Stimulated activated CD4-positive, alpha-beta T cell treated with anti-CD3 and anti-CD28 coated beads, Interleukin-2, amount 100 ng/mL, for 4 hours (primary cell): Measurements from ENCODE around the gene SLC6A6.

Experiments used
- DNase-seq: peaks from one replicate; pipeline ENCODE4 v3.0.0-alpha.2; 2020; ENCODE audit warnings: low read depth

SLC6A6 gene

DNA sequence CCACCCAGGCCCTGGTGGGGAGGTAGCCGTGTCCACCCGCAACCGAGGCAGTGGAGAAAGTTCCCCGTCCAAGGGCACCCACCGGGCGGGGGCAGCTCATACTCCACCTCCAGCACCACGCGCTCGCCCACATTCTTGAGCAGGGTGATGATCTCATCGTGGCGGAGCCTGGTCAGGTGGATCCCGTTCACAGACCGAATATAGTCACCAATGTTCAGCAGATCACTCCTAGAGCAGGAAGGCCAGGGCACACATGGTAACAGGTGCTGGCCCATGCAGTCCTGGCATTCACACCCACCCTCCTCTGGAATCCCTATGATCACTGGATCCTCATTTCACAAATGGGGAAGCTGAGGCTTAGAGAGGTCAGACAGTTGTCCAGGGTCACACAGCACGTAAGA lies 121.9 kb downstream of the SLC6A6 start:
- no peak for DNase-seq

DNA sequence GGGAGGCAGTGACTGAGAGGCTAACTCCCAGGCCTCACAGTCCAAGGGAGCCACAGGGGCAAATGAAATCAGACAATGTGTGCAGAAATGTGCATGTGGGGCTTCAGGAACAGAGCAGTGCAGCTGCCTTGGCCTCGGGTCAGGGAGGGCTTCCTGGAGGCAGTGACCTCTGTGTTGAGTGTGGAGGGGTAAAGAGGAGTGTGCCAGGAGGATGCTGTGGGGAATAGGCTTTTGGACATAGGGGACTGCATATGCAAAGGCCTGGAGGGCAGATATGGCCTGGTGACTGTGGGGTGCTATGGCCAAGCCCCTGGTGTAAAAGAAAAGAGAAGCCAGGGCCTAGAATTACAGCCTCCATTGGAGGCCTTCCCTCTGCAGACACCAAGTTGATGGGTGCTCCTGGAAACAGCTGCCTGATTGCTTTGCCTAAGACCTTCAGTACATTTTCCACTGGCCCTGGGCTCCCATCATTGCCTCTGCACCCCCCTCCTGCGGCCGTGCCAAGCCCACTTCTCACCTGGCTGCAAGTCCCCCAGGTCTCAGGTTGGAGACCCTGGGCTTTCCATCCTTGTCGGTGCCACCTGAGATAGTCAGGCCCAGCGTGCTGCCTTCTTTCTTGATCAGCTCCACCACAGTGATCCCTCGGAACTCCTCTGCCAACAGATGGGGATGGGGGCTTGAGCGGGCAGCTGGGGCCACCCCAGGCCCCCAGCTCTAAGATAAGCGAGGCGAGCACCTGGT lies 122.7 kb downstream of the SLC6A6 start:
- DNase-seq, result no peak

DNA sequence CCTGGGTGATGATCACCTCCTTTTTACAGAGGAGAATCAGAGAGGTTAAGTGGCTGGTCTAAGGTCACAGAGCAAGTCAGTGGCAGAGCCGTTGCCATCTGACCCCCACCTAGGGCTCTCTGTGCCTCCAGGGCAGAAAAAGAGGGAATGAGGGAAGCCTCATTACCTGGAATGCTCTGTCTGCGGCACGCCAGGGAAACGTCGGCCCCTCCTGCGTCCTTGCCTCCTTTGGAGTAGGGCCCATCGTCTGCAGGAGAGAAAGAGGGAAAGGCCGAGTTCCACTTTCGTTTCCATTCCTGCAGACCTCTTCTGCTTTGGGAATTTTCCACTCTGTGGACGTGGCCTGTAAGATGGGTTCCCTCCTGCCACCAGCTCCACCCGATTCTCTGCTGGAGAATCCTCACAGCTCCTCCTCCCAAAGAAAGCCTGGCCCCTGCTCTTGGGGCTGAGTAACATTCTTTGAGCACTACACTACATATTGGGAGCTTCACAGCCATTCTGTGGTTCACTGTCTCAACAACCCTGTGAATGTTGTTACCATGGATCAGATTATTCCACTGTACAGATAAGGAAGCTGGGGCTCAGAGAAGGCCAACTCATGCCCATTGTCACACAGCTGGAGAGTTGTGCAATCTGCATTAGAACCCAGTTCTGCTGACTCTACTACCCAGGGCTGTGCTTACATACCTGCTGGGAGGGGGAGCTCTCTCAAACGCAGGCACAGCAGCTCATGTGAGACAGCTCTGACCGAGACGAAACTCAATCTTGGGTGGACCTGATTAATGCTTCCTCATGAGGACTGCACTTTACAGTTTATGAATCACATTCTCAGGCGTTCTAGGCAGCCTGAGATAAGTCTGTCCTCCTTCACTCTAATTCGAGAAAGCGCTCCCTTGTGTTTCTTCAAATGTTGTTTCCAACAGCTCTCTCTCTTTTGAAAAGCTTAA lies 123.6 kb downstream of the SLC6A6 start:
- no peak for DNase-seq

DNA sequence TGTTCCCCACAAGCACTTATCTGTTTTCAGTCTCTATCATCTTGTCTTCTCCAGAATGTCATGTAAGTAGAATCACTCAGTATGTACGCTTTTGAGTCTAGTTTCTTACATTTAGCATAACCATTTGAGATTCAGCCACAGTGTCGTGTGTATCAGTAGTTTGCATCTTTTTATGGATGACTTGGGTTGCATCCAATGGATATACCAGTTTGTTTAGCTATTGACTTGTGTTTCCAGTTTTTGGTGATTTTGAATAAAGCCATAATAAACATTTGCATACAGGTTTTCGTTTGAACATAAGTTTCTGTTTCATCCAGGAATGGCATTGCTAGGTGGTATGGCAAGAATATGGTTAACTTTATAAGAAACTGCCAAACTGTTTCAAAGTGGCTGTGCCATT lies 125.7 kb downstream of the SLC6A6 start:
- no peak for DNase-seq

DNA sequence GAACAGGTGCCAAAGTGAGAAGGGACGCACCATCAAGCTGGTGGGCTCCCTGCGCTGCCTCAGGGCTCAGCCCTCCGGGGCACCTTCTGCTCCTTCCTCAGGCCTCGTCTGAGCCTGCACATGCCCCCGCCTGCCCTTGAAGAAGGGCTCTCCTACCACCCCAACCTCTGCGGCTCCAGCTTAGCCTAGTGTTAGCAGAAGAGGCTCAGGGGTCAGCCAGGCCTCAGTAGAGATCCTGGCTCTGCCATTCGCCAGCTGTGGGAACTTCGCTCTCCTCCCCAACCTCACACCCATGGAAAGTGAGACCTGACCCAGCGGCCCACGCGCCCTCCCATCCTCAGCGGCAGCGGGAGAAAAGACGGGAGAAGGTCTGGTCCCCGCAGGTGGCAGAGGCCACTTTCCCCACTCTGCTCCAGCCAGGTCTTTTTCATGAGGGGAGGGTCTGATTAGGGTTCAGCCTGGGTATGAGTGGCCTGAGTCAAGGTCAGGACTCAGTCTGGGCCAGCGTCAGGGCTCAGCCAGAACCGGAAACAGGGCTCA lies 129.5 kb downstream of the SLC6A6 start:
- no peak for DNase-seq

DNA sequence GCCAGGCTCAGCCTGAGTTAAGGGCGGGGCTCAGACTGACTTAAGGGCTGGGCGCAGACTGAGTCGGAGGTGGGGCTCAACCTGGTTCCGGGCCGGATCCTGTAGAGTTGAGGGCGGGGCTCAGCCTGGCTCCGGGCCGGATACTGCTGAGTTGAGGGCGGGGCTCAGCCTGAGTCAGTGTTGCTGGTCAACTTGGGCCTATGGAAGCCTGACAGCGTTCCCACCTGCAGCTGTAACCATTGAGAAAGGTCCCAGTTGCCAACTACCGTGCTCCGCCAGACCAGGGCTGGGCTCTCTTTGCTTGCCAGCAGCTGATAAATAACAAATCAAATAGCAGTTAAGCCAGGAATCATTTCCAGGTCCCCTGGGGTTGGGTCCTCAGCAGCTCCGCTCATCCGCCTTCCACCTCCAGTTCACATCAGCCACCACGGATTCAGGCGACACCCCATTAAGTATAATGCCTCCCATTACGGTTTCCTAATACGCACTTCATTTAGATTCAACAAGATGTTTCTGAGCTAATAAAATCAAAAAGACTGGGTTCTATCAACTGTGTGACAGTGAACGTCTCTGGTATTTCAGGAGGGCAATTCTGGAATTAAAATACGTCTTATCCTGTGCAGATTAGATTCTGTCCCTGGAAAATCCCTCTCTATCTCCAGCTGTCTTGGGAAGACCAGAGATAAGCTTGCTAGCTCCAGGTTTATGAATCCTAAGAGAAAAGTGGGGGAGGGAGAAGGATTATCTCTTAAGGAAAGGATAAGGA lies 130.5 kb downstream of the SLC6A6 start:
- DNase-seq, result no peak

DNA sequence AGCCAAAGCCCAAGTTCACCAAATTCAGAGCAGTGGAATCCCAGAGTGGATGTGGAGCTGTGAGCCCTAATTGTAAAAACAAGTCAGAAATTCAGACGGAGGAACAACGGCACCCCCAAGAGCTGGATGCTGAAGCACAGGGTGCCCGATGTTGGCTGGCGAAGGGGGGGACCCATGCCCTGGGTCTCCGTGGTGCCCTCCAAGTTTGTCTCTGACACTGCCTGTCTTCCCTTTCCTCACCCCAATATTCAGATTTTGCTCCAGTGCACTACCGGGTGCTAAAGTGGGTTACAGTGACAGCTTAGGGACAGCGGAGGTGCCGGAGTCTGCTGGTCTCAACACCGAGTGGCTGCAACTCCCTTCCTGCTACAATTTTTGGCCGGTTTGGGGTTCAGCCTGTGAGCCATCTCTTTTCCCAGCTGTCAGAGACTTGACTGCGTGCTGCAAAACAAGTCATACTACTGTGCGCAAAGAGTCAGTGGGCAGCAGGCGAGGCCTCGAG lies 131.1 kb downstream of the SLC6A6 start:
- DNase-seq, result no peak

DNA sequence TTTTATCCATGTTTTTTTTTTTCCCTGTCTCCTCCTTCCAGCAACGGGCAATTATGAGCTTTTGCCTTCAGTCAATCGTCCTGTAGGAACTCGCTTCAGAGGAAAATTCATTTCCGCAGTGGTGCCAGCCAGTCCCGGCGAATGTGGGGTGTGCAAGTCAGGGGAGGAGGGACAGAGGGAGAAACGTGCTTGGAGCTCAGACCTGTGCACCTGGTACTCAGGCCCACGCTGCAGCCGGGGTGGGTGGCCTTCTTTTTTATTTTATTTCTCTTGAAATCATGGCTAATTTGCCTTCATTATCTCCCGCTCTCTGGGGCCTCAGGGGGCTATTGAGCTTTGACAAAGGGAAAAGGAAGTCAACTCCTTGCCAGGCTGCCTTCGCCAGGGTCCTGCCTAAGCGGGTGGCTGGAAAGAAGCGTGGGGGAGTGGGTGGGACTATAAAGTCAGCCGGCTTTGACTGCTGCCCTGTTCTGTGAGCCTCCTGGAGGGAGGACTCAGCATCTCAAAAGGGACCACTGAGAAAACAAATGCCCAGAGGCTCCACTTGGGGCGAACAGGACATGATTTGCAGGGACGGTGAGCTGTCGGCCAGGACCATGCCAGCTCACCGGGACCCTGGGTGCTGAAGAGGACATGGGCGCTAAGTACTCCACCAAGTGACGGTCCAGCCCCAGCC lies 132.2 kb downstream of the SLC6A6 start:
- DNase-seq, result no peak

DNA sequence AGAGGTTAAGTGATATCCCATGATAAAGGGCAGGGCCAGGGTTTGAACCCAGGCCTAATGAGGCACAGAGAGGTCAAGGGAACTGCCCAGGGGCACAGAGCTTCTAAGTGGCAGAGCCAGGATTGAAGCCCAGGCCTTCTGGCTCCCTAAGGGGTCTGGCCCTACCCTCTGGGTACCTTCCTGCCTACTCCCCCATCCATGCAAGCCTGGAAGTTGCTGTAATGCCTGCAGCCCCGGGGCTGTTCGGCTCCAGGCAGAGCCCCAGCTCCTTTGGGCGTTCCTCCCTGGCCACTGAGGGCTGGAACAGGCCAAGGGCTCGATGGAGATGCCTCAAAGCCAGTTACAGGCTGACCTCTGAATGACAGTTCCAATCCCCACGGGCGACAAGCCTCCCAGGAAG lies 133.2 kb downstream of the SLC6A6 start:
- no peak for DNase-seq

DNA sequence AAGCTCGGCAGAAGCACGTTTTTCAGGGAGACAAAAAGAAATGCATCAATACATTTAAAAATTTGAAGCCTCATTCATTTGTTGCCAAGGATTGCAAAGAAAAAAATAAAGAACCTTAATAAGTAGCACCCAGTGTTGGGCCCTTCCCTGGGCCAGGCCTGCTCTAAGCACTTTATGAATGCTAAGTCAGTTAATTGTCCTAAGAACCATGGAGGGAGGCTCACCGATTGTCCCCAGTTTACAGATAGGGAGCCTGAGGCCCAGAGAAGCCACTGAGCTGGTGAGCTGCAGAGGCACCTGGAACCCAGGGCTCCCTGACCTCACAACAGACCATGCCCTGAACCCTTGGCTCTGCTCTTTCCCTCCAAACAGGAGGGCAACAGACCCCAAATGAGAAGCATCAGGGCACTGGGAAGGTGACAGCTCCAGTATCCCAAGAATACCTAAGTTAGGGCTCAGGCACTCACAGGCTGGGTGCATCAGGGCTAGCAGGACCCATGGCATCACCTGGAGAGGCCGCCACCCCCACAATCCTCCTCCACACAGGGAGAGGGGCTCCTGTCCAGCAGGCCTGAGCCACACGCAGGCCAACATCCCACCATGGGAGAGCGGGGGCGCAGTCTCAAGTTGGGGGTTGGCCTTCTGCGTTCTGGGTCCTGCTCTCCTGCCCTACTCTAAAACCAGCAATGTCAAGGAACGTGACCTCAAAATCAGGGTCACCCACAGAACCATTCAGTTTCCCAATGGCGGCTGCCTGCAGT lies 133.8 kb downstream of the SLC6A6 start:
- DNase-seq, result no peak

DNA sequence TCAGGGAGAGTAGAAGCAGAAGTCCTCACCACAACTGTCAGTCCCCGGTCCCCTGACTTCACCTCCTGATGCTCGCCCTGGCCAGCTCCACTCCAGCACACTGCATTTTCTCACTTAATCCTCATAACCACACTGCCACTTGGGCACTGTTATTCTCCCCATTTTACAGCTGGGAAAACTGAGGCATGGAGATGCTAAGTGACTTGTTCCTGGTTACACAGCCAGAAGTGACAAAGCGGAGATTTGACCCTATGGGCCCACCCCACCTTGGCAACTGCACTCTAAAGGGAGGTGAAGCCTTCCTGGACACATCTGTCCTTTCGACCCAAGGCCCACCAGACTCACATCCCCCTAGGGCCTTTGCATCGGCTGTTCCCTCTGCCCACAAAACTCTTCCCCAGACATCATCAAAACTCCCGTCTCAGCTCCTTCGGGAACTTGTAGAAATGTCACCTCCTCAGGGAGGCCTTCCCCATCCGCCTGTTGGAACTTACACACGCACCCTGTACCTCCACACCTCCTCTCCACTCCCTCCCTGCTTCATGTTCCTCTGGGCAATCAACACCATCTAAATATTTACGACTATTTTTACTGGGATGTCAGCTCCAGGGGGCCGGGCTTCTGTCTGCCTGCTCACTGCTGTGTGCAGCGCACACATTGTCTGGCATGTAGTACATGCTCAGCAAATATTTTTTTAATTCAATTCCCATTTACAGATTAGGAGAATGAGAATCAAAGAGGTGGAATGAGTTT lies 134.6 kb downstream of the SLC6A6 start:
- DNase-seq, result no peak

DNA sequence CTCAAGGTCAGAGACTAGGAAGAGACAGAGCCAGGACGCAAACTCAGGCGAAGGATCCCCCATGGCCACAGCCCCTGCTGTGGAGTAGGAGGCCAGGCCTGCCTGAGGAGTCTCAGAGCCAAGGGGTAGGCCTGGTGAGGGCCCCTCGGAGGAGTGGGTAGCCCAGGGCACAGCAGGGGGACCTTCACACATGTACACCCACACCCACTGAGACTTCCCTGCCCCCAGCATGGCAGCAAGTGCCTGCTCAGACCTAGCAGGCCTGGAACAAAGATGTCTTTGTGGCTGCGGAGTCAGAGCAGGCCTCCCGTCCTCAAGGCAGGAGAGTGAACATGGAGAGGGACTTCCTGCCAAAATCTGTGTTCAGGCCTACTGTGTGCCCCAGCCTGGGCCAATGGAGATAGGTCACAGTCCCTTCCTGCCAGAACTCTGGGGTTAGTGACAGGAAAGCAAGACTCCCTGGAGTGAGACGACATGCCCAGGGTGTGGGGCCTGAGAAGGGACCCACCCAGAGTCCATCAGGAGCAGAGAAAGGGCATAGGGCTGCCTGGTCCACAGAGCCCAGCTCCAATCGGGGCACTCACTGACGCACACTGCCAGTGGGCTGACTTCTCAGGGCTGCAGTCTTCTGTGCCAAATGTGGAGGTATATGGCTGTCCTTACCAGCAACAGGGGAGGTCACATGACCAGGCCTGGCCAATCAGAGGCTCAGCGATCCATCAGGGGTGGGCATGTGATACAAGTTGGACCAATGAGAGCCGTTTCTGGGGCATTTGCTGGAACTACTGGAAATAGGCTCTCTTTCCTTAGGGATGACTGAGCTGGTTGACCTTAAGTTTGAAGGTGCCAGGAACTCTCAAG lies 135.4 kb downstream of the SLC6A6 start:
- no peak for DNase-seq

DNA sequence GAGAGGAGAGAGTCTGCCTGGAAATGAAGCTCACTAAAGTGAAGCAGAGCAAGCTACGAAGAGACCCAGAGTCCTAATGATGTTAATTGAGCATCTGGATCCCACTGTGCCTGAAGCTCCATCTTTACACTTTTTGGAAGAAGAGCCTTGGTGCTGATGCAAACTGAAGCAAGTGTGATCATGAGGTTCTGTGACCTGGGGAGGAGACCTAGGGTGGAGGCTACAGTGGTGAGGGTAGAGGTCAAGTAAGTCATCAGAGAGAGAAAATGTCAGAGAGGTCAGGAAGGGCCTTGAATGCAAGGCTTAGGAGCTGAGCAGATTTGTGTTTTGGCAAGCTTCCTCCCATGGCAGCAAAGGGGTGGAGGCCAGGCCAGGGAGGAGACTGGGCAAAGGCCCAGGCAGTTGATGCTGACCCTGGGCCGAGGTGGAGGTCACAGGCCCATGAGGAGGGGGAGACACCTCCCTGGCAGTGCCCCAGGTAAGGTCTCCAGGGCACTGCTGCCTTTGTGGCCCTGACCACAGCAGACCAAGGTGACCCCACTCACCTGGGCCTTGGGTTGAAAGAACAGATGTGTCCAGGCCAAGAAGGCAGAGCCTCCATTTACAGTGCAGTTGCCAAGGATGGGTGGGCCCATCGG lies 136.2 kb downstream of the SLC6A6 start:
- no peak for DNase-seq
